Vein endothelial cell (primary cell): ENCODE data around the gene HMX2. TPM values are rescaled to one million over a fixed set of nuclear protein-coding genes. Genes with fewer than 3 reads are reported as not detected.

Source experiments
- total RNA-seq: library from RNA; depleted of rRNA; stranded (reverse); fragments of >200 nt; gene quantifications from 2 replicates; pipeline ENCODE4 v1.2.3, GENCODE V29; 2012

Gene HMX2, protein sequence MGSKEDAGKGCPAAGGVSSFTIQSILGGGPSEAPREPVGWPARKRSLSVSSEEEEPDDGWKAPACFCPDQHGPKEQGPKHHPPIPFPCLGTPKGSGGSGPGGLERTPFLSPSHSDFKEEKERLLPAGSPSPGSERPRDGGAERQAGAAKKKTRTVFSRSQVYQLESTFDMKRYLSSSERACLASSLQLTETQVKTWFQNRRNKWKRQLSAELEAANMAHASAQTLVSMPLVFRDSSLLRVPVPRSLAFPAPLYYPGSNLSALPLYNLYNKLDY
- total RNA-seq: not detected in 2 replicates

DNA sequence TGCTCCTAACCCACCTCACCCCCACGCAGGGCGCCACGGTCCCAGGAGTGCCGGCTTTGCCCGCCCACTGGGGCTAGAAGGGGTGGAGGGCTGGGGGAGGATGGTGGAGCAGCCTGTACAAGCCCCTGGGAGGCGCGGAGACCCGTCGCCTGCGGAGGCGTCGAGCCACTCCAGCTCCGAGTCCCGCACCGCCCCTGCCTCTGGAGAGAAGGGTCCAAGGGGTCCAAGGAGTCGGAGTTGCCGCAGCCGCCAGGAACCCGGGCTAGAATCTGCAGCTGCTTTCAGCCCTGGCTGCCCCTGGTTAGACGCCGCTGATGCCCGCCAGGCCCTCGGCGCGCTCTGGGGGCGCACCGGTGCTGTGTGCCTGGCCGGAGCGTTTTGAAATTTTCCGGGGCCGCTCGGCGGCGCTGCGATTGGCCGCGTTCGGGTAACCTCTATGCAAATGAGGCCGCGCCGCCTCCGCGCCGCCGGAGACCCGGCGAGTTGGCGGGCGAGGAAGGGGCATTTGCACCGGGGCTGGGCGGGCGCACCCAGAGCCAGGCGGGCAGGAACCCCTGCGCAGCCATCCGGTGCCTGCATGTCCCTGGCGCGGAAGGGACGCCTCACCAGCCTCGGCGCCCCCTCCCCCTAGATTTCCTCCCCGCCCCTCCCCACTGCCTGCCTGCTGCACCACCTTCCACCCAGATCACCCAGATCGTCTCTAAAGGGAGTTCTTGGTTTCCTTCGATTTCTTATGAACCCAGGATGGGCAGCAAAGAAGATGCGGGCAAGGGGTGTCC is at the start of gene HMX2:
HMX2 (plus strand) TSS at position 502 of the 779 bp plus-strand sequence; CDS start at position 745, 243 bp downstream.

DNA sequence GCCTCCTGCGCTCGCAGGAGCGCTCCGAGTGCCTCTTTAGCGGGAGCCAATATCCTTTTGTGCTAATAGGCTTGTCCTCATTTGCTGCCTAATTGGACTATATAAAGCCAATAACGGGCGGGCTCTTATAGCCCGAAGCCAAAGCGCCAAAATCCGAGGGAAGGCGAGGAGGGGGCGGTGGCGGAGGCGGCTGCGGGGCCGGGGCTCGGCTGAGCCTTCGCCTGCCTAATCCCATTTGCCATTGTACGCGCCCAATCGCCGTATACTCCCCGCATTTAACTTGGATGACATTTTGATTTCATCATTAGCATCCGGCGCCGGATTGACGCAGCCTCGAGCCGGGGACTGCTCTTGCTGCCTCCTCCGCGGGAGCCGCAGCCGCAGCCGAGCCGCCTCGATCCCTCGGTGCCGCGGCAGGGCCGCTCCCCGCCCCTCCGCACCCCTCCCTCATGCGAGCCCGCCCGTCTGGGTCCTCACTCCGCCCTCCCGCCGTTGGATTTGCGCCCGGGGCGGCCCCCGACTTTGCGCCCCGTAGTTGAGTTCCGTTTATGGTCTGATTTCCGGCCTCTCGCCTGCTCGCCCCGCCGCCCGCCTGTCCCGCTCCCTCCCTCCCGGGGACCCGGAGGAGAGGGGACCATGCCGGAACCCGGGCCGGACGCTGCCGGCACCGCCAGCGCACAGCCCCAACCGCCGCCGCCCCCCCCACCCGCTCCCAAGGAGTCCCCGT is 12.4 kb upstream of the HMX2 start, which contains the start of gene HMX3:
HMX3 (plus strand) TSS at position 556 of the 727 bp plus-strand sequence; CDS start at position 637, 81 bp downstream.

DNA sequence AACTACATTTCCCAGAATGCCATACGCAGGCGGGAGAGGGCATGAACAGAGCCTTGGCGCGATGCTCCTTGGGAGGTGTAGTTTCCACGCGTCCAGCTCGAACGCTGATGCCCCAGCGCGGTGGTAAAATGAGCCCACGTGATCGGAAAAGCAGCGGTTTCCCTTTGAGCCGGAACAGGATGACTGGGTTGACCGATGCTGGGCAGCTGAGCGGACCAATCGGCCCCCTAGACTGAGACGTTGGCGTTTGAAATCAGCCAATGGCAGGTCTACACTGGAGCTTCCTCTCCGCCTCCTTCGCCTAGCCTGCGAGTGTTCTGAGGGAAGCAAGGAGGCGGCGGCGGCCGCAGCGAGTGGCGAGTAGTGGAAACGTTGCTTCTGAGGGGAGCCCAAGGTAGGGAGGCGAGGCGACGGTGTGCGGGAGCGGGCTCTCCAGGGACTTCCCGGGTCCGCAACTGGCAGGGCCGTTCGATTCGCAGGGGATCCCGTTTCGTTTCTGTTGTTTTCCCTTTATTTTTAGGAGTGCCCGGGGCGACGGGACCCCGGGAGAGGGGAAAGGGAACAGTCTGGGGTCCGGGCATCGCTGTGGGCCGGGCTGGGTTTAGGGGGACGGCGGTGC is 6.3 kb downstream of the HMX2 start, which contains the start of gene BUB3:
BUB3 (plus strand) TSS at position 311 of the 619 bp plus-strand sequence. CDS start 516 bp downstream, outside the sequence.

Other genes with a start within 250 kb of the HMX2 start
- gene FAM24A, start 237.5 kb upstream of the HMX2 start, total RNA-seq: not detected in 2 replicates
- 8.2 and 10.5 TPM in 2 replicates for gene C10orf88, start 193.9 kb upstream of the HMX2 start, total RNA-seq
- gene PSTK, start 167.7 kb upstream of the HMX2 start, total RNA-seq: 4.6 and 5.2 TPM in 2 replicates
- 5.7 and 6.9 TPM in 2 replicates for gene IKZF5, start 139.3 kb upstream of the HMX2 start, total RNA-seq
- 3.3 and 5.3 TPM in 2 replicates for gene ACADSB, start 139.1 kb upstream of the HMX2 start, total RNA-seq
- gene HMX3, start 12.2 kb upstream of the HMX2 start, total RNA-seq: not detected in 2 replicates
- gene BUB3, start 6.3 kb downstream of the HMX2 start, total RNA-seq: 146 and 203 TPM in 2 replicates